ACC112 (cell line): Measurements from ENCODE around the gene EFCAB5.
"Not testable (repeated sequence)": the region's sequence is repeated elsewhere in the genome, so short reads cannot be mapped to it uniquely, and the experiment has no call there.

Source experiments
- H2AFZ ChIP-seq: fragments of 200-600 bp; sonication (generic); one replicate; pipeline ENCODE4 v1.6.0; 2017; ENCODE audit warnings: antibody characterized with exemption, low read length; ENCODE audit not compliant: unreplicated experiment
- H3K27ac ChIP-seq: fragments of 200-600 bp; sonication (generic); 2 replicates; pipeline ENCODE4 v1.5.1; 2014; ENCODE audit warnings: low read depth, mild to moderate bottlenecking, antibody characterized with exemption, low read length, moderate library complexity
- H3K27me3 ChIP-seq: fragments of 200-600 bp; sonication (generic); 2 replicates; pipeline ENCODE4 v1.6.1; 2014; ENCODE audit warnings: mild to moderate bottlenecking, antibody characterized with exemption, low read length, moderate library complexity, mixed read lengths; ENCODE audit not compliant: insufficient read depth
- H3K36me3 ChIP-seq: fragments of 200-600 bp; sonication (generic); 2 replicates; pipeline ENCODE4 v1.6.1; 2016; ENCODE audit warnings: mild to moderate bottlenecking, antibody characterized with exemption, low read length, moderate library complexity, mixed read lengths; ENCODE audit not compliant: insufficient read depth
- H3K4me1 ChIP-seq: fragments of 200-600 bp; sonication (generic); one replicate; pipeline ENCODE4 v1.6.1; 2016; ENCODE audit warnings: low read length, mixed read lengths; ENCODE audit not compliant: insufficient read depth, unreplicated experiment, control insufficient read depth
- H3K4me3 ChIP-seq: fragments of 200-600 bp; sonication (generic); 2 replicates; pipeline ENCODE4 v1.5.1; 2014; ENCODE audit warnings: mild to moderate bottlenecking, low read depth, low read length
- H3K79me2 ChIP-seq: fragments of 200-600 bp; sonication (generic); one replicate; pipeline ENCODE4 v1.6.0; 2016; ENCODE audit warnings: low read length; ENCODE audit not compliant: control insufficient read depth, unreplicated experiment, insufficient read depth

The EFCAB5 gene

DNA sequence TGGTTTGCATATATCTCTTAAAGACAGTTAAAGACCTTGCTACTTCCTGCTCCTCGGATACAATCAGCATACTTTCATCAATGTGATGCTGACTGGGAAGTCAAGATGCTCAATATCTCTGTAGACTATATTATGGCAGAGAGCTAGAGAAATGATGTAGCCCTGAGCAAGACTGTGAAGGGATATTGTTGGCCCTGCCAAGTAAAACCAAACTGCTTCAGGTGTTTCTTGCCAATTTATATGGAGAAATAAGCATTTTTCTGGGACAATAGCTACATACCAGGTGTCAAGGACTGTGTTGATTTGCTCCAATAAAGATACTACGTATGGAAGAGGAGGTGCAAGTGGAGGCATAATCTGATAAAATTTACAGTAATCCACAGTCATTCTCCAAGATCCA, 4.7 kb upstream of the EFCAB5 start:
- H3K27ac ChIP-seq, result no peak overlapping the region
- no peak overlapping the region for H3K4me3 ChIP-seq
- no peak overlapping the region for H2AFZ ChIP-seq
- H3K79me2 ChIP-seq, result no peaks in the 10 kb centered on the region
- H3K4me1 ChIP-seq, result peaks cover 1% of the 10 kb centered on the region
- no peaks in the 10 kb centered on the region for H3K36me3 ChIP-seq
- H3K27me3 ChIP-seq, result no peaks in the 10 kb centered on the region

DNA sequence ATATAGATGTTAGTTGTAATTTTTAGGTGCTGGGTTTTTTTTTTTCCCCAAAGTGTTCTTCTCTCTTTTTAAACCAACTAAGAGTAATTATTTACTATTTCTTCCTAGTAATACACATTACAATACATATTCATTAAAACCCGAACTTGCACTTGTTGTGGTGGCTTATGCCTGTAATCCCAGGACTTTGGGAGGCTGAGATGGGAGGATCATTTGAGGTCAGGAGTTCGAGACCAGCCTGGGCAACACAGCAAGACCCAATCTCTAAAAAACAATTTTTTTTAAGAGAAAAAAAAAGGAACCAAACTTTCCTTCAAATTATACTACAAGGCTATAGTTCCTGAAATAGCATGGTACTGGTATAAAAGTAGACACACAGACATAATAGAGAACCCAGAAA, 3.8 kb downstream of the EFCAB5 start:
- Histone ChIP-seq H3K27ac (no peak overlapping the region), H2AFZ (no peak overlapping the region), H3K4me3 (no peak overlapping the region), H3K27me3 (no peaks in the 10 kb centered on the region), H3K36me3 (no peaks in the 10 kb centered on the region), H3K79me2 (no peaks in the 10 kb centered on the region), H3K4me1 (no peaks in the 10 kb centered on the region)

DNA sequence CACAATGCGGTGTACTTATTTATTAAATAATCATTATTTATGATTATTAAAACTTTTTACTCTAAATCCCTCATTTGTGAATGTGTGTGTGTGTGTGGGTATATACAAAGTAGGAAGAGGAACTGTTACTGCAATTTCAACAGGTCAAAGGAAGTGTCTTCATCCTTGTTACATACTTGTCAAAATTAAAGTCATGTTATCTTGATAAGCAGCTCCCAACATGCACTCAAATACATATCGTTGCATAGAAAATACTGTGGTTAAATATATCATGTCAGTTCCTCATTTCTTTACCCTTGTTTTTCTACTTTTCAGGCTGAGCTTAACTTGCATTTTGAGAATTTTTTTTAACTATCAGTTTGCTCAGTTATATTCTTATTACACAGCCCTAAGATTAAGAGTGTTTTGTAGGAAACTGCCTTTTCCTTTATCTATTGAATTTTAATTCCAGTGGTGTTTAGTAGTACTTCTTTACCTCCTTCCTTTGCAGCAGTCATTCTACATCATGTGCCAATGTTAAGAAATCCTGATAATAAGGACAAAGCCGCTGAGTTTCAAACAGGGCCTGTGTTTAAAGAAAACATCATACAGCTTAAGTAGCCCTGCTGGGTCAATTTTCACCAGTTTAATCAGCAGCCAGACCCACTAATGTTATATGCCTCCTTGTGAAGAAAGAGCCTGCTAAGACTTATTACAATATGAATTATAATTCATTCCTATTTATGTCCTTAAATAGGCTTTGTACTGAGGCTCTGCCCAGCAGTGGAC, 7.2 kb downstream of the EFCAB5 start:
- no peak overlapping the region for H3K4me3 ChIP-seq
- no peaks in the 10 kb centered on the region for H3K36me3 ChIP-seq
- H3K27me3 ChIP-seq, result no peaks in the 10 kb centered on the region
- no peaks in the 10 kb centered on the region for H3K79me2 ChIP-seq
- H2AFZ ChIP-seq, result no peak overlapping the region
- no peaks in the 10 kb centered on the region for H3K4me1 ChIP-seq
- H3K27ac ChIP-seq, result no peak overlapping the region

- Histone ChIP-seq H3K27me3 (no peaks in the 10 kb centered on the region), H3K4me3 (no peak overlapping the region), H3K79me2 (no peaks in the 10 kb centered on the region), H3K4me1 (no peaks in the 10 kb centered on the region), H3K36me3 (no peaks in the 10 kb centered on the region), H2AFZ (no peak overlapping the region), H3K27ac (no peak overlapping the region)
Measured at GRCh38 chr17:29949696-29950095, 8.3 kb downstream of the EFCAB5 start.

GRCh38 chr17:29954405-29954804, 13.0 kb downstream of the EFCAB5 start:
- Histone ChIP-seq H2AFZ (no peak overlapping the region), H3K4me1 (peaks cover 2% of the 10 kb centered on the region), H3K27ac (no peak overlapping the region), H3K36me3 (no peaks in the 10 kb centered on the region), H3K4me3 (no peak overlapping the region), H3K27me3 (no peaks in the 10 kb centered on the region), H3K79me2 (no peaks in the 10 kb centered on the region)

DNA sequence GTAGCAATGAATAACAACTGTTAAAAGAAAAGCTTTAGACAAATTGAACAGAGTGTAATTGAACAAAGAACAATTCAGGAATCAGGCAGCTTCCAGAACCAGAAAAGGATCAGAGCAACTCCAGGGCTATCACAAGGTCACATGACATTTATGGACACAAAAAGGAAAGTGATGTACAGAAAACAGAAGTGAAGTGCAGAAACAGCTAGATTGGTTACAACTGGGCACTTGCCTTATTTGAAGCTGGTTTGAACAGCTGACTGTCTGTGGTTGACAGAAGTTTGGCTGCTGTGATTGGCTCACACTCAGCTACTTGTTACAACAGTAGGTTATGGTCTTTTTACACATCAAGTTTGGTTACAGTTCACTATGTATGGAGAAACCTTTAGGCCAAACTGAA, 14.8 kb downstream of the EFCAB5 start:
- Histone ChIP-seq H3K27me3 (no peaks in the 10 kb centered on the region), H3K4me1 (peaks cover 9% of the 10 kb centered on the region), H3K4me3 (no peak overlapping the region), H3K36me3 (no peaks in the 10 kb centered on the region), H2AFZ (no peak overlapping the region), H3K27ac (no peak overlapping the region), H3K79me2 (no peaks in the 10 kb centered on the region)

DNA sequence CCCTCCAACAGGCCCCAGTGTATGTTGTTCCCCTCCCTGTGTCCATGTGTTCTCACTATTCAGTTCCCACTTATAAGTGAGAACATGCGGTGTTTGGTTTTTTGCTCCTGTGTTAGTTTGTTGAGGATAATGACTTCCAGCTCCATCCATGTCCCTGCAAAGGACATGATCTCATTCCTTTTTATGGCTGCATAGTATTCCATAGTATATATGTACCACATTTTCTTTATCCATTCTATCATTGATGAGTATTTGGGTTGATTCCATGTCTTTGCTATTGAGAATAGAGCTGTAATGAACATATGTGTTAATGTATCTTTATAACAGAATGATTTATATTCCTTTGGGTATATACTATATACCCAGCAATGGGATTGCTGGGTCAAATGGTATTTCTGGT, 16.1 kb downstream of the EFCAB5 start:
- not testable (repeated sequence) for H3K36me3 ChIP-seq, H3K4me1 ChIP-seq, H3K27ac ChIP-seq, H3K4me3 ChIP-seq, H3K79me2 ChIP-seq, H2AFZ ChIP-seq, H3K27me3 ChIP-seq

DNA sequence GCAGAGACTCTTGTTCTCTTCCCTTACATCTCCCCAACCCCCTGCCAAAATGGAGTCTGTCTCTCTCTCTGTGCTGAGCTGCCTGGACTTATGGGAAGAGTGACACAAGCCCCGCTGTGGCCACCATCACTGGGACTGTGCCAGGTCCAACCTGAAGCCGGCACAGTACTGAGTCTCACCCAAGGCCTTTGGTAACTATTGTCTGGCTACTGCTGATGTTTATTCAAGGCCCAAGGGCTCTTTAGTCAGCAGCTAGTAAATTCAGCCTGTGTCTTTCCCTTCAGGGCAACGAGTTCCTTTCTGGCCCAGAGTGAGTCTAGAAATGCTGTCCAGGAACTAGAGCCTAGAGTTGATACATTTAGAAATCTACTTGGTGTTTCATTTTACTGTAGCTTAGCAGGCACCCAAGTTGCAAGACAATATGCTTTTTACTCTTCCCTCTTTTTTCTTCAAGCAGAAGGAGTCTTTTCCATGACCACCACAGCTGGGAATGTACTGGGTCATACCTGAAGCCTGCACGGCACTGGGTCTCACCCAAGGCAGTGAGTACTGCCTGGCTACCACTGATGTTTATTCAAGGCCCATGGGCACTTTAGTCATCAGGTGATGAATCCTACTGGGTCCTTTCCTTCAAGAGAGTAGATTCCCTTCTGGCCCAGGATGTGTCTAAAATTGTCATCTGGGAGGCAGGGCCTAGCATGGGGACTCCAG, 17.7 kb downstream of the EFCAB5 start:
- H3K4me1 ChIP-seq, result peaks cover 9% of the 10 kb centered on the region
- no peaks in the 10 kb centered on the region for H3K79me2 ChIP-seq
- no peak overlapping the region for H3K4me3 ChIP-seq
- no peaks in the 10 kb centered on the region for H3K36me3 ChIP-seq
- no peaks in the 10 kb centered on the region for H3K27me3 ChIP-seq
- H3K27ac ChIP-seq, result no peak overlapping the region
- peak overlapping the region; percentile 50 for H2AFZ ChIP-seq

DNA sequence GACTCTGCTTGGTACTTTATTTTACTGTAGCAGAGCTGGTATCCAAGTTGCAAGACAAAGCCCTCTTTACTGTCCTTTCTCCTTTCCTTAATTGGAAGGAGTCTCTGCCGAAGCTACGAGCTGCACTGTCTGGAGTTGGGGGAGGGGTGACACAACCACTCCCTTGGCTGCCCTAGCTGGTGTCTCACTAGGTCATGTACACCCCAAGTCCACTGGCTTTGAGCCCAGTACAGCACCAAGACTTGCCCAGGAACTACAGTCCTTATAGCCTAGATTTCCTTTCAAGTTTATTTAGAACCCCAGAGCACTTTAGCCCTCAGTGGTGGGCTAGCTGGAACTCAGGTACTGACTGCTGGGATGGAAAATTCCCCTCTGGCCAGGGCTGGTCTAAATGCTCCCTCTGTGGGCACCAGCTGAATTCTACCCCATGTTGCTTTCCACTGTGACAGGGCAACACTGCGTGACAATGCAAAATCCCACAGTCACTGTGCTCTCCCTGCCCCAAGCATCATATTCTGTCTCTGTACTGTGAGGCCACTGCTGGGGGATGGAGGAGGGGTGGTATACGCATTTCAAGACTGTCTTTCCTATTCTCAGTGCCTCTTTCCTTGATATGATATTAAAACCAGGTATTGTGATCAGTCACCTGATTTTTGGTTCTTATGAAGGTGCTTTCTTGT, 18.4 kb downstream of the EFCAB5 start:
- H3K4me1 ChIP-seq, result peaks cover 9% of the 10 kb centered on the region
- H3K4me3 ChIP-seq, result no peak overlapping the region
- peak overlapping the region; percentile 50 for H2AFZ ChIP-seq
- H3K36me3 ChIP-seq, result no peaks in the 10 kb centered on the region
- no peaks in the 10 kb centered on the region for H3K79me2 ChIP-seq
- H3K27ac ChIP-seq, result no peak overlapping the region
- H3K27me3 ChIP-seq, result no peaks in the 10 kb centered on the region

GRCh38 chr17:29962656-29963055, 21.2 kb downstream of the EFCAB5 start:
- H2AFZ ChIP-seq, result no peak overlapping the region
- no peaks in the 10 kb centered on the region for H3K27me3 ChIP-seq

More at GRCh38 chr17:29962656-29963055, 21.2 kb downstream of the EFCAB5 start:
- Histone ChIP-seq H3K4me1 (peaks cover 9% of the 10 kb centered on the region), H3K27ac (no peak overlapping the region), H3K36me3 (no peaks in the 10 kb centered on the region), H3K79me2 (no peaks in the 10 kb centered on the region), H3K4me3 (no peak overlapping the region)
